ENCODE data around the gene NOM1. TPM values are rescaled to one million over a fixed set of nuclear protein-coding genes. Genes with fewer than 3 reads are reported as not detected.

NOM1 gene
- total and polyA plus RNA-seq, 2 donors (not counting 1 experiment from before 2014, with no cell fraction given): 14.2 to 38.3 TPM

GRCh38 chr7:157001920-157002818 lies 52.7 kb downstream of the NOM1 start:
- no peak overlapping the region for H2AFZ ChIP-seq (ENCODE audit: insufficient read depth, low read depth, low read length, poor library complexity, severe bottlenecking)
- peaks cover 32 to 47% of the 10 kb centered on the region in 2 donors for H3K4me1 ChIP-seq (ENCODE audit: control insufficient read depth in 2 of 2, insufficient read depth in 2 of 2, low read length in 2 of 2)
- H3K9ac ChIP-seq (ENCODE audit: low read length): no peak overlapping the region
- ATAC-seq (ENCODE audit: low read depth) (no peak), DNase-seq (peak; percentile 36)
- H3K9me3 ChIP-seq (ENCODE audit: control extremely low read depth in 1 of 3, control insufficient read depth in 2 of 3, insufficient read depth in 1 of 3, low read length in 2 of 3): peaks cover 0 to 37% (median 2%) of the 10 kb centered on the region in 3 donors
- TF ChIP-seq EZH2 (IDR thresholded peaks at IDR 0.05; ENCODE audit: borderline replicate concordance, insufficient read depth, low read depth, low read length, poor library complexity, severe bottlenecking): no peak
- TF ChIP-seq, protein P1, sequence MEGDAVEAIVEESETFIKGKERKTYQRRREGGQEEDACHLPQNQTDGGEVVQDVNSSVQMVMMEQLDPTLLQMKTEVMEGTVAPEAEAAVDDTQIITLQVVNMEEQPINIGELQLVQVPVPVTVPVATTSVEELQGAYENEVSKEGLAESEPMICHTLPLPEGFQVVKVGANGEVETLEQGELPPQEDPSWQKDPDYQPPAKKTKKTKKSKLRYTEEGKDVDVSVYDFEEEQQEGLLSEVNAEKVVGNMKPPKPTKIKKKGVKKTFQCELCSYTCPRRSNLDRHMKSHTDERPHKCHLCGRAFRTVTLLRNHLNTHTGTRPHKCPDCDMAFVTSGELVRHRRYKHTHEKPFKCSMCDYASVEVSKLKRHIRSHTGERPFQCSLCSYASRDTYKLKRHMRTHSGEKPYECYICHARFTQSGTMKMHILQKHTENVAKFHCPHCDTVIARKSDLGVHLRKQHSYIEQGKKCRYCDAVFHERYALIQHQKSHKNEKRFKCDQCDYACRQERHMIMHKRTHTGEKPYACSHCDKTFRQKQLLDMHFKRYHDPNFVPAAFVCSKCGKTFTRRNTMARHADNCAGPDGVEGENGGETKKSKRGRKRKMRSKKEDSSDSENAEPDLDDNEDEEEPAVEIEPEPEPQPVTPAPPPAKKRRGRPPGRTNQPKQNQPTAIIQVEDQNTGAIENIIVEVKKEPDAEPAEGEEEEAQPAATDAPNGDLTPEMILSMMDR (IDR thresholded peaks at IDR 0.05): no peak
- 9% methylated on average over 28 of the region's 32 CpGs for WGBS (ENCODE audit: insufficient coverage)
- Mint-ChIP-seq H3K27ac (no peak overlapping the region), H3K4me1 (peaks cover 27% of the 10 kb centered on the region), H3K4me3 (peak overlapping the region; percentile 4), H3K27me3 (peaks cover 55% of the 10 kb centered on the region), H3K9me3 (ENCODE audit: insufficient read depth) (no peaks in the 10 kb centered on the region)
- CTCF ChIA-PET: no interaction called here
- H3K36me3 ChIP-seq (replicated peaks in 1 of 2; ENCODE audit: control extremely low read depth in 1 of 2, control insufficient read depth in 1 of 2, extremely low read depth in 1 of 2, insufficient read depth in 2 of 2, low read length in 1 of 2): no peaks in the 10 kb centered on the region
- H3K27ac ChIP-seq (ENCODE audit: low read length in 2 of 2): no peak overlapping the region
- POLR2A ChIA-PET: no interaction called here
- no peaks in the 10 kb centered on the region for H4K20me1 ChIP-seq (ENCODE audit: control insufficient read depth, insufficient read depth, low read length, poor library complexity, severe bottlenecking)
- no peak overlapping the region for H3K4me2 ChIP-seq (replicated peaks; ENCODE audit: low read depth, low read length, poor library complexity, severe bottlenecking)
- H3K27me3 ChIP-seq (replicated peaks in 1 of 4; ENCODE audit: control extremely low read depth in 1 of 4, control insufficient read depth in 3 of 4, insufficient read depth in 4 of 4, low read length in 3 of 4): peaks cover 0 to 91% (median 65%) of the 10 kb centered on the region in 4 experiments
- no peak overlapping the region for H3K4me3 ChIP-seq (ENCODE audit: control extremely low read depth in 1 of 5, extremely low read depth in 1 of 5, insufficient read depth in 1 of 5, low read depth in 2 of 5, low read length in 4 of 5)
- H3K79me2 ChIP-seq (ENCODE audit: control insufficient read depth, insufficient read depth, low read length): no peaks in the 10 kb centered on the region
- intact Hi-C loops (cut with micrococcal nuclease): no loop called here

- WGBS (ENCODE audit: insufficient coverage): 14% methylated on average over 45 of the region's 47 CpGs
- Mint-ChIP-seq H3K9me3 (ENCODE audit: insufficient read depth) (no peaks in the 10 kb centered on the region), H3K27ac (no peak overlapping the region), H3K27me3 (peaks cover 54% of the 10 kb centered on the region), H3K4me1 (peaks cover 27% of the 10 kb centered on the region), H3K4me3 (no peak overlapping the region)
- Histone ChIP-seq H3K4me1 (ENCODE audit: control insufficient read depth in 2 of 2, insufficient read depth in 2 of 2, low read length in 2 of 2) (peaks cover 32 to 47% of the 10 kb centered on the region in 2 donors), H2AFZ (ENCODE audit: insufficient read depth, low read depth, low read length, poor library complexity, severe bottlenecking) (no peak overlapping the region), H3K36me3 (replicated peaks in 1 of 2; ENCODE audit: control extremely low read depth in 1 of 2, control insufficient read depth in 1 of 2, extremely low read depth in 1 of 2, insufficient read depth in 2 of 2, low read length in 1 of 2) (no peaks in the 10 kb centered on the region), H3K4me2 (replicated peaks; ENCODE audit: low read depth, low read length, poor library complexity, severe bottlenecking) (no peak overlapping the region), H3K27ac (ENCODE audit: low read length in 2 of 2) (no peak overlapping the region), H4K20me1 (ENCODE audit: control insufficient read depth, insufficient read depth, low read length, poor library complexity, severe bottlenecking) (no peaks in the 10 kb centered on the region), H3K9me3 (ENCODE audit: control extremely low read depth in 1 of 3, control insufficient read depth in 2 of 3, insufficient read depth in 1 of 3, low read length in 2 of 3) (peaks cover 0 to 37% (median 2%) of the 10 kb centered on the region in 3 donors), H3K4me3 (ENCODE audit: control extremely low read depth in 1 of 5, extremely low read depth in 1 of 5, insufficient read depth in 1 of 5, low read depth in 2 of 5, low read length in 4 of 5) (no peak overlapping the region), H3K27me3 (replicated peaks in 1 of 4; ENCODE audit: control extremely low read depth in 1 of 4, control insufficient read depth in 3 of 4, insufficient read depth in 4 of 4, low read length in 3 of 4) (peaks cover 0 to 90% (median 66%) of the 10 kb centered on the region in 4 experiments), H3K79me2 (ENCODE audit: control insufficient read depth, insufficient read depth, low read length) (no peaks in the 10 kb centered on the region), H3K9ac (ENCODE audit: low read length) (no peak overlapping the region)
- CTCF ChIA-PET: no interaction called here
- intact Hi-C loops (cut with micrococcal nuclease): no loop called here
- TF ChIP-seq EZH2 (IDR thresholded peaks at IDR 0.05; ENCODE audit: borderline replicate concordance, insufficient read depth, low read depth, low read length, poor library complexity, severe bottlenecking): peak; percentile 14
- TF ChIP-seq, protein P1 (IDR thresholded peaks at IDR 0.05): no peak
- POLR2A ChIA-PET: no interaction called here
- DNase-seq (peak; percentile 26), ATAC-seq (ENCODE audit: low read depth) (no peak)
Observed at GRCh38 chr7:157002819-157003421, 53.4 kb downstream of the NOM1 start.

Measured in B cell (primary cell).